GM18873 (cell line): ENCODE results near the gene SERPIND1.
"Not testable (repeated sequence)": the region's sequence is repeated elsewhere in the genome, so short reads cannot be mapped to it uniquely, and the experiment has no call there.

Experiments
- ATAC-seq: cut with Tn5 transposase; IDR thresholded peaks from one replicate; pipeline ENCODE4 v1.9.1; 2021; ENCODE audit warnings: mild to moderate bottlenecking, moderate library complexity, moderate number of reproducible peaks; ENCODE audit not compliant: unreplicated experiment, low FRiP score

Gene SERPIND1

DNA sequence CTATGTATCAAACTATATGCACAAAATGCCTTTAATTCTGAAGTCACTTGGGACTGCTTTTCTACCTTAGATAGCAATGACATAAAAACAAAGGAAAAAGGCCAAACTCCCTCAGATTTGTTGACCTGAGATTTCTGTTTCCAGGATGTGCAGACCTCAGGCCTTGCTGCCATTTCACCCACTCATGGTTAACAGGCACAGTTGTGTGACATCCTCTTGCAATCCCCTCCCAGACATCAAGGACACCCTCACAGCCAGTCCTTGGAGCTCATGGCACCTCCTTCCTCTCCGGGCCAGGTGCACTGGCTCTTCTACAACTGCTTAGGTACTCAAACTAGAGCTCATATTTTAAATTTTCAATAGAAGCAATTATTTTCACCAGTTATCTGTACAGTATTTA lies 37.3 kb downstream of the SERPIND1 start:
- ATAC-seq, result no peak

DNA sequence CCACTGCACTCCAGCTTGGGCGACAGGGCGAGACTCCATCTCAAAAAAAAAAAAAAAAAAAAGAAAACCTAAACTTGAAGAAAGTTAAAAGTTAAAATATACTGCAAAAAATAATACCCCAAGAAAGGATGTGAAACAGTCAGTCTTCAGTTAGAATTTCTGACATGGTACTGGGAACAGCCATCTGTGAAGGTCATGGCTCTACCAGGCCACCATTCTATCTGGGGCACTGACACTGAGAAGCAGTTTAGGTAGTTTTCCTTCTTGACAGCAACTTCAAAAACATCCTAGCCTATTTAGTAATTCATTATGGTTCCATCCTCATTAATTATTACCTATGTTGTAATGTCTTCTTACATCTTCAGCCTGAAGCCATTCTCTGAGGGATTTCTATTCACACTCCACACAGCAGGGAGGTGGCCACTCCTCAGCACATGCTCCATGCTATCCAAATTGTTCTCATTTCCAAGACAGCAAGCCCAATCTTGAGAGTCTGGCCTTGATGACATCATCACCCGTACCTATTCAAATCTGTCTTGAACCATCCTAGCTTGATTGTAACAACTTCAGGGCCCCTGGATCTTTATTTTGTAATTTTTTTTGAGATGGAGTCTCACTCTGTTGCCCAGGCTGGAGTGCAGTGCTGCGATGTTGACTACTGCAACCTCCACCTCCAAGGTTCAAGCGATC lies 38.2 kb downstream of the SERPIND1 start:
- ATAC-seq, result no peak

- no peak for ATAC-seq
Measured at GRCh38 chr22:20813056-20813455, 39.1 kb downstream of the SERPIND1 start.

DNA sequence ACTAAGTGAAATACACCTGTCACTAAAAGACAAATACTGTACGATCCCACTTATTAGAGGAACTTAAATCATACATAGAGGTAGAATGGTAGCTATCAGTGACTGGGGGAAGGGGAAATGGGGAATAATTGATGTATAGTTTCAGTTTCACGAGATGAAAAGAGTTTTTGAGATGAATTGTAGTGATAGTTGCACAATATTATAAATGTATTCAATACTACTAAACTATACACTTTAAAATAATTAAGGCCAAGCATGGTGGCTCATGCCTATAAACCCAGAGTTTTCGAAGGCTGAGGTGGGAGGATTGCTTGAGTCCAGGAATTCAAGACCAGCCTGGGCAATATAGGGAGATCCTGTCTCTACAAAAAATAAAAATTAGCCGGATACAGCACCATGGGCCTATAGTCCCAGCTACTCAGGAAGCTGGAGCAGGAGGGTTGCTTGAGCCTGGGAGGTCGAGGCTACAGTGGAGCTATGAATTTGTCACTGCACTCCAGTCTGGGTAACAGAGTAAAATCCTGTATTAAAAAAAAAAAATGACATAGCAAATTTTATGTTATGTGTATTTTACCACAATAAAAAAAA lies 40.4 kb downstream of the SERPIND1 start:
- ATAC-seq, result no peak

- no peak for ATAC-seq
Measured at GRCh38 chr22:20815477-20816050, 41.7 kb downstream of the SERPIND1 start.

- no peak for ATAC-seq
Measured at GRCh38 chr22:20816559-20816958, 42.6 kb downstream of the SERPIND1 start.

GRCh38 chr22:20818471-20818870 lies 44.6 kb downstream of the SERPIND1 start:
- no peak for ATAC-seq

GRCh38 chr22:20819471-20819870 lies 45.6 kb downstream of the SERPIND1 start:
- ATAC-seq, result no peak

DNA sequence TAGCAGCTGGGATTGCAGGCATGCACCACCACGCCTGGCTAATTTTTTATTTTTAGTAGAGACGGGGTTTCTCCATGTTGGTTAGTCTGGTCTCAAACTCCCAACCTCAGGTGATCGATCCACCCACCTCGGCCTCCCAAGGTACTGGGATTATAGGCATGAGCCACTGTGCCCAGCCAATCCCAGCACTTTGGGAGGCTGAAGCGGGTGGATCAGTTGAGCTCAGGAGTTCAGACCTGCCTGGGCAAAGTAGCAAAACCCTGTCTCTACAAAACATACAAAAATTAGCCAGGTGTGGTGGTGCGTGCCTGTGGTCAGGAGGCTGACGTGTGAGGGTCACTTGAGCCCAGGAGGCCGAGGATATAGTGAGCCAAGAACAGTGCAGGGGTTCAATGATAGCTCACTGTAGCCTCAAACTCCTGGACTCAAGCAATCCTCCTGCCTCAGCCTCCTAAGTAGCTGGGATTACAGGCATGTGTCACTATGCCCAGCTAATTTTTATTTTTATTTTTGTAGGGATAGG lies 47.9 kb downstream of the SERPIND1 start:
- not testable (repeated sequence) for ATAC-seq

DNA sequence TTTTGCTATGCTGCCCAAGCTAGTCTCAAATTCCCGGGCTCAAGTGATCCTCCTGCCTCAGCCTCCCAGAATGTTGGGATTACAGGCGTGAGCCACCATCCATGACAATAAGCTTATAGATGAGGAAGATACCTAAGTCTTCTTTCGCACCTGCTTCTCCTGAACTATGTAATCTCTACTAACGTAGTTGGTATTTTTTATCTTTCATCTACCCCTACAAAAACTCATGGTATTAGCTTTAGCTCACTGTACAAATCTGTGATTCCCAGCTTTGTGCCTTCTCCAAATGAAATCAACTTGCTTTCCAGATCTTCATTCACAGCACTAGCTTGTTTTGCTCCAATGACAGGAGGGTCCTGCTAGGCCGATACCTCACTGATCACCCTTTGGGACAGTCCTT lies 48.3 kb downstream of the SERPIND1 start:
- no peak for ATAC-seq

DNA sequence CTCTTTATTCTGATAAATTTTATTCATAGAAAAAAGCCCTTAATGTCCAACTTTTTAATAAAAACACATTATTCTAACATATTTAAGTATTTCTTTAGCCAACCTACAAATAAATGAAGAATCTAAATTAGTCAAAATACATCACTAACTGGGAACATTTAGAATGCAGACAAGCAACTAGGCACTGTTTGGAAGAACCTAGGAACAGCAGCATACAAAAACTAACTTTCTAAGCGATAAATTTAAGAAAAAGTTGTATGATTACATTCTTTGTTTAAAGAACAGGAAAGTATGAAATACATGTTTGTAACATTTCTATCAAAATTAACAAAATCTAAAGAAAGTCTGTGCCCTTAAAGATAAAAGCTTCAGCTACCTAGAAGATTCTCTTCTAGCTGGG lies 49.4 kb downstream of the SERPIND1 start:
- ATAC-seq, result no peak

GRCh38 chr22:20825216-20825615 lies 51.3 kb downstream of the SERPIND1 start:
- ATAC-seq, result not testable (repeated sequence)

DNA sequence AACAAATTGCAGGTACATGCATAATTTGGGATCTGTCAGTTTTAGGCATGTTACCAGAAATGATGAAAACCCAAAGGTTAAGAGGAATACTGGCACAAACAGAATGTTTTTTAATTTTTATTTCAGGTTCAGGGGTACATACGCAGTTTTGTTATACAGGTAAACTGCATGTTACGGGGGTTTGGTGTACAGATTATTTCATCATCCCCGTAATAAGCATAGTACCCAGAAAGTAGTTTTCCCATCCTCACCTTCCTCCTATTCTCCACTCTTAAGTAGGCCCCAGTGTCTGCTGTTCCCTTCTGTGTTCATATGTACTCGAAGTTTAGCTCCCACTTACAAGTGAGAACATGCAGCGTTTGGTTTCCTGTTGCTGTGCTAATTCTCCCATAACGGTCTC lies 51.7 kb downstream of the SERPIND1 start:
- ATAC-seq, result no peak

DNA sequence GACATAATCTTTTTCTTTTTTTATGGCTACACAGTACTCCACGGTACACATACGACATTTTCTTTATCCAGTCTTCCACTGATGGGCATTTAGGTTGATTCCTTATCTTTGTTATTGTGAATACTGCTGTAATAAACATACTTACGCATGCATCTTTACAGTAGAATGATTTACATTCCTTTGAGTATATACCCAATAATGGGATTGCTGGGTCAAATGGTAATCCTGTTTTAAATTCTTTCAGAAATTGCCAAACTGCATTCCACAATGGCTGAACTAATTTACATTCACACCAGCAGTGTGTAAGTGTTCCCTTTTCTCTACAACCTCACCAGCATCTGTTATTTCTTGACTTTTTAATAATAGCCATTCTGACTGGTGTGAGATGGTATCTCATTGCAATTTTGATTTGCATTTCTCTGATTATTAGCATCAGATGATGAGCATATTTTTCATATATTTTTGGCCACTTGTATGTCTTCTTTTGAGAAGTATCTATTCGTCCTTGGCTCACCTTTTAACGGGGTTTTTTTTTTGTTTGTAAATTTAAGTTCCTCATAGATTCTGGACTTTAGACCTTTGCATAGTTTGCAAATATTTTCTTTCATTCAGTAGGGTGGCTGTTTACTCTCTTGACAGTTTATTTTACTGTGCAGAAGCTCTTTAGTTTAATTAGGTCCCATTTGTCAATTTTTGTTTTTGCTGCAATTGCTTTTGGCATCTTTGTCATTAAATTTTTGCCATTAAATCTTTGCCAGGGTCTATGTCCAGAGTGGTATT lies 52.6 kb downstream of the SERPIND1 start:
- not testable (repeated sequence) for ATAC-seq

DNA sequence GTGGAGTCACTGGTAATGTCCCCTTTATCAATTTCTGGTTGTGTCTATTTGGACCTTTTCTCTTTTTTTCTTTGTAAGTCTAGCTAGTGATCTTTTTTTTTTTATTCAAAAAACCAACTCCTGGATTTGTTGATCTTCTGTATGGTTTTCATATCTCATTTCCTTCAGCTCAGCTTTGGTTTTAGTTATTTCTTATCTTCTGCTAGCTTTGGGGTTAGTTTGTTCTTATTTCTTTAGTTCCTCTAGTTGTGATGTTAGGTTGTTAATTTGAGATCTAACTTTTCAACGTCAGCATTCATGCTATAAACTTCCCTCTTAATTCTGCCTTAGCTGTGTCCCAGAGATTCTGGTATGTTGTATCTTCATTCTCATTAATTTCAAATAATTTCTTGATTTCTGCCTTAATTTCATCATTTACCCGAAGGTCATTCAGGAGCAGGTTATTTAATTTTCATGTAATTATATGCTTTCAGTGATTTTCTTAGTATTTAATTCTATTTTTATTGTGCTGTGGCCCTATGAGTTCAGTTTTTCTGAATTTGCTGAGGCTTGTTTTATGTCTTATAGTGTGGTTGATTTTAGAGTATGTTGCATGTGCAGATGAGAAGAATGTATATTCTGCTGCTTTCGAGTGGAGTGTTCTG lies 55.7 kb downstream of the SERPIND1 start:
- no peak for ATAC-seq

GRCh38 chr22:20833225-20833665 lies 59.3 kb downstream of the SERPIND1 start:
- no peak for ATAC-seq

GRCh38 chr22:20834206-20834605 lies 60.3 kb downstream of the SERPIND1 start:
- no peak for ATAC-seq

DNA sequence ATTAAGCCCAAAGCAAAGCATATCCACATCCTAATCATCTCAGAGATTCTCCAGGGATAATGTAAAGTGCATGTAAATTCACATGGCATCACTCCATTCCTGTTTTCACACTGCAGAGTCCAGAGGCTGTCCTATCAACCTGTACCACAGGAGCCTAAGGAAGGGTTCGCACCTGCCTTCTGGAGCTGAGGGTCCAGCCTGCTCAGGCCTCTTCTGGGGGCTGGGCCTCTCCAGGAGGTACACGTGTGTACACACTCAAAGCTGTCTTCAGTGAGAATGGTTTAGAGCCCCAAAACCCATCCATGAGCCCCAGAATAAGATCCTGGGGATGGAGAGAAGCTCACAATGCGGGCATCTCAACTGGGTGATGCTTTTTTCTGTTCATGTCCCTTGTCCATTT lies 60.8 kb downstream of the SERPIND1 start:
- ATAC-seq, result no peak
